Neural crest cell (in vitro differentiated cells): ENCODE data around the gene SEC14L3. TPM values are rescaled to one million over a fixed set of nuclear protein-coding genes. Genes with fewer than 3 reads are reported as not detected.

Source experiments
- DNase-seq: peaks from one replicate; pipeline ENCODE4 v3.0.0; 2021; ENCODE audit warnings: low read depth, mixed read lengths, low spot score
- H3K27ac Mint-ChIP-seq: one replicate; pipeline ENCODE4 v1.8.0; 2021; ENCODE audit warnings: mild to moderate bottlenecking, mixed read lengths; ENCODE audit not compliant: unreplicated experiment
- H3K27me3 Mint-ChIP-seq: 2 replicates; pipeline ENCODE4 v1.8.0; 2021; ENCODE audit warnings: low read depth, mild to moderate bottlenecking, mixed read lengths
- H3K36me3 Mint-ChIP-seq: 2 replicates; pipeline ENCODE4 v1.8.0; 2021; ENCODE audit warnings: low read depth, mild to moderate bottlenecking, mixed read lengths
- H3K4me1 Mint-ChIP-seq: 2 replicates; pipeline ENCODE4 v1.8.0; 2021; ENCODE audit warnings: mixed read lengths
- H3K4me3 Mint-ChIP-seq: one replicate; pipeline ENCODE4 v1.8.0; 2021; ENCODE audit warnings: mild to moderate bottlenecking, mixed read lengths
- H3K9me3 Mint-ChIP-seq: 2 replicates; pipeline ENCODE4 v1.8.0; 2021; ENCODE audit warnings: mixed read lengths
- total RNA-seq: library from RNA; stranded (reverse); gene quantifications from 2 replicates; pipeline ENCODE4 v1.2.1, GENCODE V29; 2021
- TF ChIP-seq, protein P1 (sequence below): fragments of 200-600 bp; sonication (generic); conservative IDR thresholded peaks from 2 replicates; pipeline ENCODE4 v1.5.0; 2021; ENCODE audit warnings: antibody characterized with exemption, mild to moderate bottlenecking

The SEC14L3 gene
- total RNA-seq, 1 donor from 2014 or later: not detected

DNA sequence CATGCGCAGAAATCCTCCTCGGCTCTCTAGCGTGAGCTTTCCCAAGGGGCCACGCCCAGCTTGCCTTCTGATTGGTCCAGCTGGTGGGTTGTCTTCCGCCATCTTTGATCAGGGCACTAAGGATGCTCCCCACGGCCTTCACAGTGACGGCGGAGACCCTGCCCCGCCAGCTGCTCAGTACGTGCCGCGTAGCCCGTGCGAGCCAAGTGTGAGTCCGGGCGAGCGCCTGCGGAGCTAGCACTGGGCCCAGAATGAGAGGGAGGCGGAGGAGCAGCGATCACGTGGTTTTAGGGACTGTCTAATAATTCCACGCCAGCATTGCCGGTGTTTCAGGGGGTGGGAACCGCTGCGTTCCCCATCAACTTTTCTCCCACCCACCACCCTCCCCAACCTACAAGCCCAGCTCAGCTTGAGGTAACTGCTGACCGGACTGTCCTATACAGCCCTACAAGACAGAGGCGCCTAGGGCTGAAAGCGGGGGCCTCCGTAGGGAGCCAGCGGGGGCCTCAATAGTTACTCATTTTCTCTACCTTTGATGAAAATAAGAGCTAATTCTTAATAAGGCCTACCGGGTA is 47.8 kb downstream of the SEC14L3 start:
- H3K9me3 Mint-ChIP-seq: no peaks in the 10 kb centered on the region
- peak overlapping the region; percentile 97 for H3K4me3 Mint-ChIP-seq
- DNase-seq: peak; percentile 97
- no peaks in the 10 kb centered on the region for H3K27me3 Mint-ChIP-seq
- TF ChIP-seq, protein P1, sequence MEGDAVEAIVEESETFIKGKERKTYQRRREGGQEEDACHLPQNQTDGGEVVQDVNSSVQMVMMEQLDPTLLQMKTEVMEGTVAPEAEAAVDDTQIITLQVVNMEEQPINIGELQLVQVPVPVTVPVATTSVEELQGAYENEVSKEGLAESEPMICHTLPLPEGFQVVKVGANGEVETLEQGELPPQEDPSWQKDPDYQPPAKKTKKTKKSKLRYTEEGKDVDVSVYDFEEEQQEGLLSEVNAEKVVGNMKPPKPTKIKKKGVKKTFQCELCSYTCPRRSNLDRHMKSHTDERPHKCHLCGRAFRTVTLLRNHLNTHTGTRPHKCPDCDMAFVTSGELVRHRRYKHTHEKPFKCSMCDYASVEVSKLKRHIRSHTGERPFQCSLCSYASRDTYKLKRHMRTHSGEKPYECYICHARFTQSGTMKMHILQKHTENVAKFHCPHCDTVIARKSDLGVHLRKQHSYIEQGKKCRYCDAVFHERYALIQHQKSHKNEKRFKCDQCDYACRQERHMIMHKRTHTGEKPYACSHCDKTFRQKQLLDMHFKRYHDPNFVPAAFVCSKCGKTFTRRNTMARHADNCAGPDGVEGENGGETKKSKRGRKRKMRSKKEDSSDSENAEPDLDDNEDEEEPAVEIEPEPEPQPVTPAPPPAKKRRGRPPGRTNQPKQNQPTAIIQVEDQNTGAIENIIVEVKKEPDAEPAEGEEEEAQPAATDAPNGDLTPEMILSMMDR: no peak
- H3K36me3 Mint-ChIP-seq: no peaks in the 10 kb centered on the region
- peaks cover 59% of the 10 kb centered on the region for H3K4me1 Mint-ChIP-seq
- peak overlapping the region; percentile 96 for H3K27ac Mint-ChIP-seq

DNA sequence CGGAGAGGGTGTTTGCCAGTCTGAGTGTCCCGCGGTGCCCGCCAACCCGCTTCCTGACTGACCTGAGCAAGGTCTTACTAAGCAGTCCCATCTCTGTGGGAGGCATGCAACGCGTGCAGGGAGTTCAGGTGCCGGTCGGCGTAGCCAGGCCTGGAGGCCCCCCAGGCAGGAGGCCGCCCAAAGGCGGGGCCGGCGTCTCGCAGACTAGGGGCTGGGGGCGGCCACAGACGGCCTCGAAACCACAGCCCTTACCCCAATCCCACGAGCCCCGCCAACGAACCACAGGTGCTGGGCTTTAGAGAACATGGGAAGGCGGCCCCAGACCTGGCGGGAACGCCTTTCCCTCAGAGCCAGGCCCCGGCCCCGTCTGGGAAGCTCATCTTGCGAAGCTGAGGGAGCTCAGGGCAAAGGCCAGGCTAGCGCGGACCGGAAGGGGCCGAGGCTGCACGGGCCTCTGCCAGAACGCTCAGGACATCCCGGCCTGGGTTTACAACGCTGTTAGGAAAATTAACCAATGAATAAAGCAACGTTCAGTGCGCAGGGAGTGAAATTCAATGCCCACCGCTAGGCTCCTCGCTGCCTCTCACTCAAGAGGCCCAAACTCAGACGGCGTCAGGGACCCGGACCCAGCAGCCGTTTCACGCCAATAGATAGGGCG is 48.4 kb downstream of the SEC14L3 start:
- Mint-ChIP-seq H3K27ac (peak overlapping the region; percentile 96), H3K4me1 (peaks cover 59% of the 10 kb centered on the region), H3K27me3 (no peaks in the 10 kb centered on the region), H3K9me3 (no peaks in the 10 kb centered on the region), H3K36me3 (no peaks in the 10 kb centered on the region), H3K4me3 (peak overlapping the region; percentile 97)
- DNase-seq: no peak
- TF ChIP-seq, protein P1: peak; percentile 40

DNA sequence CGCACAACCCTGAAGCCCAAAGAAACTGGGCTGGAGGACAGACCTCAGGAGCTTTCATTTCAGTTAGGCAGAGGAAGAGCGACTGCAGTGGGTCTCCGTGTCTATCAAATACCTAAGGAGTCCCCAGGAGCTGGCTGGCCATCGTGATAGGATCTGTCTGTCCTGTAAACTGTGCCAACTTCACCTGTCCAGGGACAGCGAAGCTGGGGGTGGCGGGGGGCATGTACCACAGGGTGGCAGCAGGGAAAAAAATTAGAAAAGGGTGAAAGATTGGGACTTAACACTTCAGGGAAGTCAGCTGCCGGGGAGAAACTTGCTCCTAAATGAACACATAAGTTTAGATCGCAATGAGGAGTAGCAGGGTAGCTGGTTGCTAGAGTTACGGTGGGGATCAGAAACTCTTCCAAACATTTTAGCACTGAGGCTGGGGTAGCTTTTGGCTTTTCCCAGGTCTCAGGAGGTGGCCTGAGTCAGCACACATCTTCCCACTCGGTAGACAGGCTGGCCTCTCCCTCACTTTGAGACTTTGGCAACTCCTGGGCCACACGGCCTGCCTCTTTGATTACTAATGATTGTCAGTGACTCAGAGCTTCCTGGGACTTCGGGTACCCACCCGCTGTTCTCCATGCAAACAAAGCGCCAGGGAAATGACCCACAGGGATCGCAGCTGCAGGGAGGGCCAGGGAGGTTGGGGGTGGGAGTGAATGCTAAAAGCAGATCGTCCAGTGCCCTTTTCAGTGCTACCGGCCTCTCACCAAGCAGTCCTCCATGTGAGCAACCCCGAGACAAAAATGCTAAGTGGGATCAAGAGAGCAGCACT is 49.1 kb downstream of the SEC14L3 start:
- Mint-ChIP-seq H3K4me1 (peaks cover 59% of the 10 kb centered on the region), H3K27ac (peak overlapping the region; percentile 92), H3K4me3 (peak overlapping the region; percentile 97), H3K9me3 (no peaks in the 10 kb centered on the region), H3K27me3 (no peaks in the 10 kb centered on the region), H3K36me3 (no peaks in the 10 kb centered on the region)
- no peak for DNase-seq
- TF ChIP-seq, protein P1: no peak

DNA sequence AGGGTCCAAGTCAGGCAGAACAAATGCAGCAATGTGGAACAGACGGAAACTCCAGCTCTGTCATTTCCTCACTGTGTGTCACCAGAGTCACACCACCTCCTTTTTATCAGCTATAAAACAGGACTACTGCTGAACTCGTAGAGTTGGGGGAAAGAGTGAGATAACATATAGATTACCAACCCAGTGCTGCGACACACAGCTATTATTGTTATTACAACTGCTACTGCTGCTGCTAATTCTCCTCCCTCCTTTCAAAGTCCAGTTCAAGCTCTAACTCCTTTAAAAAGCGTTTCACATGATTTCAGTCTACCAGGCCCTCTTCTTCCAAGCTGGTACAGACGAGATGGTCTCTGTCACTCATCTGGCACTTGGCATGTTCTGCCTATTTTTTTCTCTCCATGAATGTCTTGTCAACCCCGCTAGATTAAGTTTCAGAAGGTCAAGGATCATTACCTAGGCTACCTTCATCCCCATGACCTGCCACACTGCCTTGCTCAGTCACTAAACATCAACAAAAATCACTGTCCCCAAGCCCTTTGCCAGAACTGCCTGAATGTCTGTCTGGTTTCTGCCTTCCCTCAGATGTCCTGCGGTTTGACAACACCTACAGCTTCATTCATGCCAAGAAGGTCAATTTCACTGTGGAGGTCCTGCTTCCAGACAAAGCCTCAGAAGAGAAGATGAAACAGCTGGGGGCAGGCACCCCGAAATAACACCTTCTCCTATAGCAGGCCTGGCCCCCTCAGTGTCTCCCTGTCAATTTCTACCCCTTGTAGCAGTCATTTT is 49.9 kb downstream of the SEC14L3 start:
- DNase-seq: no peak

More for the DNA sequence above, 49.9 kb downstream of the SEC14L3 start:
- Mint-ChIP-seq H3K9me3 (no peaks in the 10 kb centered on the region), H3K27me3 (no peaks in the 10 kb centered on the region), H3K27ac (no peak overlapping the region), H3K4me1 (peaks cover 57% of the 10 kb centered on the region), H3K36me3 (no peaks in the 10 kb centered on the region), H3K4me3 (peak overlapping the region; percentile 97)
- TF ChIP-seq, protein P1: no peak
